ENCODE results near the gene GPC3.

GPC3 gene

GRCh38 chrX:133909888-133910287, 75.5 kb downstream of the GPC3 start:
- Histone ChIP-seq H3K27ac (no peak overlapping the region), H3K4me3 (ENCODE audit: low read depth, low read length) (no peak overlapping the region), H3K27me3 (replicated peaks) (no peaks in the 10 kb centered on the region), H3K36me3 (replicated peaks) (no peaks in the 10 kb centered on the region)
- TF ChIP-seq CTCF (IDR thresholded peaks at IDR 0.05; ENCODE audit: low read depth, low read length, missing control alignments), result no peak
- DNase-seq, result no peak
- in situ Hi-C loops (cut with HindIII; ENCODE audit: low pct_ligation_motif_present, low sequenced_read_pairs), result no loop called here

- Histone ChIP-seq H3K36me3 (replicated peaks) (no peaks in the 10 kb centered on the region), H3K4me3 (ENCODE audit: low read depth, low read length) (no peak overlapping the region), H3K27me3 (replicated peaks) (no peaks in the 10 kb centered on the region), H3K27ac (no peak overlapping the region)
- no peak for TF ChIP-seq CTCF (IDR thresholded peaks at IDR 0.05; ENCODE audit: low read depth, low read length, missing control alignments)
- no peak for DNase-seq
- in situ Hi-C loops (cut with HindIII; ENCODE audit: low pct_ligation_motif_present, low sequenced_read_pairs), result no loop called here
These were observed 77.0 kb downstream of the GPC3 start for GRCh38 chrX:133908223-133908955.

- TF ChIP-seq CTCF (IDR thresholded peaks at IDR 0.05; ENCODE audit: low read depth, low read length, missing control alignments), result no peak
- in situ Hi-C loops (cut with HindIII; ENCODE audit: low pct_ligation_motif_present, low sequenced_read_pairs), result no loop called here
- Histone ChIP-seq H3K27me3 (replicated peaks) (no peaks in the 10 kb centered on the region), H3K4me3 (ENCODE audit: low read depth, low read length) (no peak overlapping the region), H3K36me3 (replicated peaks) (no peaks in the 10 kb centered on the region), H3K27ac (no peak overlapping the region)
- DNase-seq, result no peak
These were observed 77.8 kb downstream of the GPC3 start for GRCh38 chrX:133907606-133908005.

GRCh38 chrX:133905305-133905704, 80.1 kb downstream of the GPC3 start:
- no peak overlapping the region for H3K4me3 ChIP-seq (ENCODE audit: low read depth, low read length)
- in situ Hi-C loops (cut with HindIII; ENCODE audit: low pct_ligation_motif_present, low sequenced_read_pairs), result no loop called here
- H3K36me3 ChIP-seq (replicated peaks), result no peaks in the 10 kb centered on the region
- no peak for TF ChIP-seq CTCF (IDR thresholded peaks at IDR 0.05; ENCODE audit: low read depth, low read length, missing control alignments)
- DNase-seq, result no peak
- H3K27ac ChIP-seq, result no peak overlapping the region
- no peaks in the 10 kb centered on the region for H3K27me3 ChIP-seq (replicated peaks)

- no peaks in the 10 kb centered on the region for H3K36me3 ChIP-seq (replicated peaks)
- no peak for DNase-seq
- H3K27ac ChIP-seq, result no peak overlapping the region
- in situ Hi-C loops (cut with HindIII; ENCODE audit: low pct_ligation_motif_present, low sequenced_read_pairs), result no loop called here
- TF ChIP-seq CTCF (IDR thresholded peaks at IDR 0.05; ENCODE audit: low read depth, low read length, missing control alignments), result no peak
- H3K4me3 ChIP-seq (ENCODE audit: low read depth, low read length), result no peak overlapping the region
- H3K27me3 ChIP-seq (replicated peaks), result no peaks in the 10 kb centered on the region
These were observed 87.7 kb downstream of the GPC3 start for GRCh38 chrX:133897593-133898163.

Measured in brain microvascular endothelial cell (primary cell).